ENCODE results near the gene LRPAP1. TPM values are rescaled to one million over a fixed set of nuclear protein-coding genes. Genes with fewer than 3 reads are reported as not detected.
A peak's percentile ranks its signal among the peaks of the same experiment; 100 is the strongest.
"Not testable (repeated sequence)": the region's sequence is repeated elsewhere in the genome, so short reads cannot be mapped to it uniquely, and the experiment has no call there.

Gene LRPAP1
- total RNA-seq, 1 experiment from 2014 or later = 131 TPM

- DNase-seq (ENCODE audit: low spot score); in situ Hi-C loops (cut with HindIII; ENCODE audit: low sequenced_read_pairs): not testable (repeated sequence)
Observed at GRCh38 chr4:3543415-3543814, 11.2 kb upstream of the LRPAP1 start.

- DNase-seq (ENCODE audit: low spot score); in situ Hi-C loops (cut with HindIII; ENCODE audit: low sequenced_read_pairs): not testable (repeated sequence)
Observed at GRCh38 chr4:3538906-3539305, 6.7 kb upstream of the LRPAP1 start.

- DNase-seq (ENCODE audit: low spot score); in situ Hi-C loops (cut with HindIII; ENCODE audit: low sequenced_read_pairs): not testable (repeated sequence)
Observed at GRCh38 chr4:3535812-3536211, 3.6 kb upstream of the LRPAP1 start.

GRCh38 chr4:3533423-3533820, 1.2 kb upstream of the LRPAP1 start:
- no peak for DNase-seq (ENCODE audit: low spot score)
- in situ Hi-C loops (cut with HindIII; ENCODE audit: low sequenced_read_pairs) = no loop called here

GRCh38 chr4:3532751-3533422, 665 bp upstream of the LRPAP1 start:
- DNase-seq (ENCODE audit: low spot score) = peak; percentile 0
- in situ Hi-C loops (cut with HindIII; ENCODE audit: low sequenced_read_pairs) = no loop called here

- peak; percentile 36 for DNase-seq (ENCODE audit: low spot score)
- in situ Hi-C loops (cut with HindIII; ENCODE audit: low sequenced_read_pairs) = no loop called here
Observed at GRCh38 chr4:3531318-3531878, 824 bp downstream of the LRPAP1 start.

- in situ Hi-C loops (cut with HindIII; ENCODE audit: low sequenced_read_pairs) = no loop called here
- DNase-seq (ENCODE audit: low spot score) = peak; percentile 24
Observed at GRCh38 chr4:3530663-3531254, 1.5 kb downstream of the LRPAP1 start.

- in situ Hi-C loops (cut with HindIII; ENCODE audit: low sequenced_read_pairs) = no loop called here
- no peak for DNase-seq (ENCODE audit: low spot score)
Observed at GRCh38 chr4:3530051-3530450, 2.2 kb downstream of the LRPAP1 start.

- no peak for DNase-seq (ENCODE audit: low spot score)
- in situ Hi-C loops (cut with HindIII; ENCODE audit: low sequenced_read_pairs) = no loop called here
Observed at GRCh38 chr4:3529363-3529762, 2.9 kb downstream of the LRPAP1 start.

GRCh38 chr4:3527914-3528876, 4.0 kb downstream of the LRPAP1 start:
- in situ Hi-C loops (cut with HindIII; ENCODE audit: low sequenced_read_pairs) = no loop called here
- no peak for DNase-seq (ENCODE audit: low spot score)

- in situ Hi-C loops (cut with HindIII; ENCODE audit: low sequenced_read_pairs) = no loop called here
- no peak for DNase-seq (ENCODE audit: low spot score)
Observed at GRCh38 chr4:3527101-3527913, 4.9 kb downstream of the LRPAP1 start.

GRCh38 chr4:3526456-3526855, 5.8 kb downstream of the LRPAP1 start:
- no peak for DNase-seq (ENCODE audit: low spot score)
- in situ Hi-C loops (cut with HindIII; ENCODE audit: low sequenced_read_pairs) = no loop called here

- in situ Hi-C loops (cut with HindIII; ENCODE audit: low sequenced_read_pairs) = no loop called here
- no peak for DNase-seq (ENCODE audit: low spot score)
Observed at GRCh38 chr4:3525532-3526430, 6.4 kb downstream of the LRPAP1 start.

GRCh38 chr4:3524920-3525319, 7.3 kb downstream of the LRPAP1 start:
- in situ Hi-C loops (cut with HindIII; ENCODE audit: low sequenced_read_pairs) = no loop called here

GRCh38 chr4:3524349-3524748, 7.9 kb downstream of the LRPAP1 start:
- DNase-seq (ENCODE audit: low spot score) = no peak

More at GRCh38 chr4:3524920-3525319, 7.3 kb downstream of the LRPAP1 start:
- DNase-seq (ENCODE audit: low spot score) = no peak

GRCh38 chr4:3523628-3524221, 8.5 kb downstream of the LRPAP1 start:
- DNase-seq (ENCODE audit: low spot score) = no peak
- in situ Hi-C loops (cut with HindIII; ENCODE audit: low sequenced_read_pairs) = no loop called here

More at GRCh38 chr4:3524349-3524748, 7.9 kb downstream of the LRPAP1 start:
- in situ Hi-C loops (cut with HindIII; ENCODE audit: low sequenced_read_pairs) = no loop called here

GRCh38 chr4:3523146-3523627, 9.0 kb downstream of the LRPAP1 start:
- no peak for DNase-seq (ENCODE audit: low spot score)
- in situ Hi-C loops (cut with HindIII; ENCODE audit: low sequenced_read_pairs) = no loop called here

Measured in G401 (cell line).